H1 (cell line): ENCODE data around the gene CYSRT1.

Source experiments
- CBX5 ChIP-seq: fragments of 300-800, 300-1000 bp; sonication (generic); IDR thresholded peaks from 2 replicates; pipeline ENCODE4 v1.7.1; 2016; ENCODE audit warnings: antibody characterized with exemption, low read length, low read depth
- E2F6 ChIP-seq: IDR thresholded peaks from 2 replicates; pipeline ENCODE4 v1.6.1; 2012; ENCODE audit warnings: inconsistent platforms
- EP300 ChIP-seq, 2 experiments: IDR thresholded peaks; 1 replicate in 1 of 2; 2 replicates in 1 of 2; pipeline ENCODE4 v1.6.1; 2011 to 2012; ENCODE audit warnings: low read depth in 2 of 2, low read length in 2 of 2, mild to moderate bottlenecking in 2 of 2, borderline replicate concordance in 1 of 2, inconsistent platforms in 1 of 2, moderate library complexity in 1 of 2
- NANOG ChIP-seq: IDR thresholded peaks from 2 replicates; pipeline ENCODE4 v1.6.1; 2011; ENCODE audit warnings: low read length, low read depth, mild to moderate bottlenecking, inconsistent platforms; ENCODE audit not compliant: insufficient read depth, poor library complexity, severe bottlenecking
- POLR2A ChIP-seq, 2 experiments: IDR thresholded peaks; 1 replicate in 1 of 2; 2 replicates in 1 of 2; pipeline ENCODE4 v1.6.1; 2011; ENCODE audit warnings: low read depth in 2 of 2, low read length in 2 of 2, mild to moderate bottlenecking in 2 of 2; ENCODE audit errors: control extremely low read depth in 1 of 2
- RXRA ChIP-seq: IDR thresholded peaks from 2 replicates; pipeline ENCODE4 v1.6.1; 2011; ENCODE audit warnings: low read depth, mild to moderate bottlenecking, low read length, moderate library complexity; ENCODE audit not compliant: insufficient read depth
- TAF7 ChIP-seq: optimal IDR thresholded peaks from 2 replicates; pipeline ENCODE3; 2011; ENCODE audit warnings: low read depth, mild to moderate bottlenecking, inconsistent platforms, low read length, moderate library complexity, borderline replicate concordance
- TF ChIP-seq, protein P1 (sequence below), 3 experiments: IDR thresholded peaks; 1 replicate in 2 of 3; 2 replicates in 1 of 3; pipeline versions ENCODE4 v1.5.1 to v1.6.1; 2011; ENCODE audit warnings: low read length in 3 of 3, mild to moderate bottlenecking in 3 of 3, inconsistent platforms in 2 of 3, low read depth in 1 of 3, moderate library complexity in 1 of 3; ENCODE audit not compliant: insufficient read depth in 1 of 3; ENCODE audit errors: control extremely low read depth in 1 of 3

DNA sequence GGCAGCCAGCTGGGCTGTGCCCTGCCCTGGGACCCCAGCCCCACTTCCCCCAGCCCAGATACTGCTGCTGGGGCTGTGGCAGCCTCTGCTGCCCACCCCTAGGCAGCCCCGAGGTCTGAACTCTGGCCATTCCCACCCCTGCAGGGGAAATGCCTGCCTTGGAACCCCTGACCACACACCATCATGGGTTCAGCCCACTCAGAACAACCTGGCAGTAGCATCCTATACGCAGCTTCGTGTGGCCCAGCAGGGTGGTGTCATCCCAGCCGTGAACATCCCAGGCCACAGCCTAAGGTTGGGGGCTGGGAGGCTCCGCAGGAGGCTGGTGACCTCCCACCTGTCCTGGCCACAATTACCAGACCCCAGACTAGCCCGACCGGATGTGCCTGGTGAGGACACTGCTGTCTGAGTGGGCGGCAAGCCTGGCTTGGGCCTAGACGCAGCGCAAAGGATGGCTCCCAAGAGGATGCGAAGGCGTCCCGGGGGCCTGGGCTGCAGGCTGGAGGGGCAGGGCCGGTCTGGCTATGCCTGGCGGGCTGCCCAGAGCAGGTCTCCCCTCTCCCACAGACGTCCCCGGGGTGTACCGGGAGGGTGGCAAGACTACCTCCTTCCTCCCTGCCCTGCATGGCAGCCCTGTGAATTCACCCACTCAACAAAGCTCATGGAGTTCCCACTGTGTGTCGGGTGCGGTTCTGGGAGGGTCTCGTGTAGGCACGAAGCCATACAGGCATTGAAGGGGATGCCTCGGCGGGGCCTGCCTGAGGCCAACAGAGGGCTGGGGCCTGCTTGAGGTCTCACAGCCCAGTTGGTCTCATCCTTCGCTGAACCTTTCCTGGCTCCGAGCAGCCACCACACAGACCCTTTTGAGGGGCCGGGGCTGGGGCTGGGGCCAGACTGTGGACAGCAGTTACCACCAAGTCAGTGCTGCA lies 4.3 kb downstream of the CYSRT1 start:
- TF ChIP-seq, protein P1, sequence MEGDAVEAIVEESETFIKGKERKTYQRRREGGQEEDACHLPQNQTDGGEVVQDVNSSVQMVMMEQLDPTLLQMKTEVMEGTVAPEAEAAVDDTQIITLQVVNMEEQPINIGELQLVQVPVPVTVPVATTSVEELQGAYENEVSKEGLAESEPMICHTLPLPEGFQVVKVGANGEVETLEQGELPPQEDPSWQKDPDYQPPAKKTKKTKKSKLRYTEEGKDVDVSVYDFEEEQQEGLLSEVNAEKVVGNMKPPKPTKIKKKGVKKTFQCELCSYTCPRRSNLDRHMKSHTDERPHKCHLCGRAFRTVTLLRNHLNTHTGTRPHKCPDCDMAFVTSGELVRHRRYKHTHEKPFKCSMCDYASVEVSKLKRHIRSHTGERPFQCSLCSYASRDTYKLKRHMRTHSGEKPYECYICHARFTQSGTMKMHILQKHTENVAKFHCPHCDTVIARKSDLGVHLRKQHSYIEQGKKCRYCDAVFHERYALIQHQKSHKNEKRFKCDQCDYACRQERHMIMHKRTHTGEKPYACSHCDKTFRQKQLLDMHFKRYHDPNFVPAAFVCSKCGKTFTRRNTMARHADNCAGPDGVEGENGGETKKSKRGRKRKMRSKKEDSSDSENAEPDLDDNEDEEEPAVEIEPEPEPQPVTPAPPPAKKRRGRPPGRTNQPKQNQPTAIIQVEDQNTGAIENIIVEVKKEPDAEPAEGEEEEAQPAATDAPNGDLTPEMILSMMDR (IDR thresholded peaks at IDR 0.05; ENCODE audit: control extremely low read depth in 1 of 3, insufficient read depth in 1 of 3, low read depth in 1 of 3, low read length in 3 of 3): no peak
- TF ChIP-seq EP300 (IDR thresholded peaks at IDR 0.05; ENCODE audit: borderline replicate concordance in 1 of 2, low read depth in 2 of 2, low read length in 2 of 2) (no peak), CBX5 (no peak), POLR2A (IDR thresholded peaks at IDR 0.05; ENCODE audit: control extremely low read depth in 1 of 2, low read depth in 2 of 2, low read length in 2 of 2) (no peak), TAF7 (no peak), E2F6 (no peak), NANOG (no peak), RXRA (no peak)
